Breast epithelium (tissue), 3 donors: ENCODE results near the gene BBOF1.

ENCODE experiments used
- POLR2A ChIP-seq: fragments of 450-650 bp; IDR thresholded peaks from one replicate; pipeline ENCODE4 v1.6.1; 2016; ENCODE audit warnings: antibody characterized with exemption, mild to moderate bottlenecking, moderate library complexity
- POLR2AphosphoS5 ChIP-seq, 3 donors: sonication (generic); formaldehyde crosslinking; IDR thresholded peaks; one replicate each; pipeline ENCODE4 v1.6.1; 2017; ENCODE audit warnings: antibody characterized with exemption in 3 of 3
- TF ChIP-seq, protein P1 (sequence below), 3 donors: fragments of 450-650 bp; IDR thresholded peaks; one replicate each; pipeline ENCODE4 v1.5.1; 2016 to 2017; ENCODE audit warnings: antibody characterized with exemption in 3 of 3, mild to moderate bottlenecking in 3 of 3, moderate library complexity in 3 of 3

- TF ChIP-seq, protein P1, sequence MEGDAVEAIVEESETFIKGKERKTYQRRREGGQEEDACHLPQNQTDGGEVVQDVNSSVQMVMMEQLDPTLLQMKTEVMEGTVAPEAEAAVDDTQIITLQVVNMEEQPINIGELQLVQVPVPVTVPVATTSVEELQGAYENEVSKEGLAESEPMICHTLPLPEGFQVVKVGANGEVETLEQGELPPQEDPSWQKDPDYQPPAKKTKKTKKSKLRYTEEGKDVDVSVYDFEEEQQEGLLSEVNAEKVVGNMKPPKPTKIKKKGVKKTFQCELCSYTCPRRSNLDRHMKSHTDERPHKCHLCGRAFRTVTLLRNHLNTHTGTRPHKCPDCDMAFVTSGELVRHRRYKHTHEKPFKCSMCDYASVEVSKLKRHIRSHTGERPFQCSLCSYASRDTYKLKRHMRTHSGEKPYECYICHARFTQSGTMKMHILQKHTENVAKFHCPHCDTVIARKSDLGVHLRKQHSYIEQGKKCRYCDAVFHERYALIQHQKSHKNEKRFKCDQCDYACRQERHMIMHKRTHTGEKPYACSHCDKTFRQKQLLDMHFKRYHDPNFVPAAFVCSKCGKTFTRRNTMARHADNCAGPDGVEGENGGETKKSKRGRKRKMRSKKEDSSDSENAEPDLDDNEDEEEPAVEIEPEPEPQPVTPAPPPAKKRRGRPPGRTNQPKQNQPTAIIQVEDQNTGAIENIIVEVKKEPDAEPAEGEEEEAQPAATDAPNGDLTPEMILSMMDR (IDR thresholded peaks at IDR 0.05), result no peak
- TF ChIP-seq POLR2A, result no peak
- no peak for TF ChIP-seq POLR2AphosphoS5 (IDR thresholded peaks at IDR 0.05)
Observed at GRCh38 chr14:74080820-74081460, 61.8 kb downstream of the BBOF1 start.
